Activated T-helper 17 cell treated with anti-CD3 and anti-CD28 coated beads, Interleukin-2, amount 50 U/mL, for 72 hours (primary cell): Measurements from ENCODE around the gene TAF11. TPM values are rescaled to one million over a fixed set of nuclear protein-coding genes. Genes with fewer than 3 reads are reported as not detected.
A peak's percentile ranks its signal among the peaks of the same experiment; 100 is the strongest.
"Not testable (repeated sequence)": the region's sequence is repeated elsewhere in the genome, so short reads cannot be mapped to it uniquely, and the experiment has no call there.

Experiments used
- ATAC-seq: fragments of 150-1000 bp; cut with Tn5 transposase; replicated peaks from 2 replicates; pipeline ENCODE4 v1.10.0; 2021; ENCODE audit warnings: mild to moderate bottlenecking, moderate library complexity
- H3K27ac Mint-ChIP-seq: one replicate; pipeline ENCODE4 v1.8.0; 2022; ENCODE audit warnings: mixed read lengths
- H3K27me3 Mint-ChIP-seq: one replicate; pipeline ENCODE4 v1.8.0; 2022; ENCODE audit warnings: mixed read lengths
- H3K36me3 Mint-ChIP-seq: one replicate; pipeline ENCODE4 v1.8.0; 2022; ENCODE audit warnings: low read depth, mild to moderate bottlenecking, mixed read lengths
- H3K4me1 Mint-ChIP-seq: one replicate; pipeline ENCODE4 v1.8.0; 2022; ENCODE audit warnings: mixed read lengths
- H3K4me3 Mint-ChIP-seq: one replicate; pipeline ENCODE4 v1.8.0; 2022; ENCODE audit warnings: mild to moderate bottlenecking, mixed read lengths
- H3K9me3 Mint-ChIP-seq: one replicate; pipeline ENCODE4 v1.8.0; 2022; ENCODE audit warnings: mixed read lengths
- total RNA-seq, 2 donors: library from RNA; stranded (reverse); gene quantifications; one replicate each; pipeline ENCODE4 v1.2.3, GENCODE V29; 2022

Gene TAF11
- total RNA-seq, 2 donors from 2014 or later: 28.7 to 30.0 TPM

GRCh38 chr6:34914358-34914757, 26.5 kb upstream of the TAF11 start:
- Mint-ChIP-seq H3K27me3 (peaks cover 6% of the 10 kb centered on the region), H3K36me3 (no peaks in the 10 kb centered on the region), H3K4me1 (peaks cover 20% of the 10 kb centered on the region), H3K27ac (no peak overlapping the region), H3K4me3 (no peak overlapping the region), H3K9me3 (no peaks in the 10 kb centered on the region)
- ATAC-seq: no peak

GRCh38 chr6:34912715-34913464, 25.0 kb upstream of the TAF11 start:
- peak overlapping the region; percentile 47 for H3K4me3 Mint-ChIP-seq
- peaks cover 6% of the 10 kb centered on the region for H3K27me3 Mint-ChIP-seq
- peaks cover 20% of the 10 kb centered on the region for H3K4me1 Mint-ChIP-seq
- ATAC-seq: peak; percentile 99
- no peaks in the 10 kb centered on the region for H3K36me3 Mint-ChIP-seq
- peak overlapping the region; percentile 53 for H3K27ac Mint-ChIP-seq
- no peaks in the 10 kb centered on the region for H3K9me3 Mint-ChIP-seq

- no peak overlapping the region for H3K4me3 Mint-ChIP-seq
- H3K4me1 Mint-ChIP-seq: peaks cover 20% of the 10 kb centered on the region
- no peaks in the 10 kb centered on the region for H3K9me3 Mint-ChIP-seq
- ATAC-seq: no peak
- peaks cover 6% of the 10 kb centered on the region for H3K27me3 Mint-ChIP-seq
- H3K27ac Mint-ChIP-seq: no peak overlapping the region
- H3K36me3 Mint-ChIP-seq: no peaks in the 10 kb centered on the region
These were observed 24.0 kb upstream of the TAF11 start for GRCh38 chr6:34911822-34912221.

GRCh38 chr6:34909320-34909883, 21.6 kb upstream of the TAF11 start:
- H3K9me3 Mint-ChIP-seq: no peaks in the 10 kb centered on the region
- peaks cover 6% of the 10 kb centered on the region for H3K27me3 Mint-ChIP-seq
- no peak overlapping the region for H3K4me3 Mint-ChIP-seq
- peaks cover 8% of the 10 kb centered on the region for H3K36me3 Mint-ChIP-seq
- no peak for ATAC-seq
- no peak overlapping the region for H3K27ac Mint-ChIP-seq
- peaks cover 20% of the 10 kb centered on the region for H3K4me1 Mint-ChIP-seq

- peaks cover 20% of the 10 kb centered on the region for H3K4me1 Mint-ChIP-seq
- no peak overlapping the region for H3K27ac Mint-ChIP-seq
- no peaks in the 10 kb centered on the region for H3K9me3 Mint-ChIP-seq
- peaks cover 6% of the 10 kb centered on the region for H3K27me3 Mint-ChIP-seq
- no peak overlapping the region for H3K4me3 Mint-ChIP-seq
- H3K36me3 Mint-ChIP-seq: peaks cover 8% of the 10 kb centered on the region
- ATAC-seq: no peak
These were observed 20.4 kb upstream of the TAF11 start for GRCh38 chr6:34908194-34908593.

GRCh38 chr6:34906826-34907225, 19.0 kb upstream of the TAF11 start:
- Mint-ChIP-seq H3K4me1 (peaks cover 11% of the 10 kb centered on the region), H3K36me3 (peaks cover 8% of the 10 kb centered on the region), H3K27ac (no peak overlapping the region), H3K9me3 (no peaks in the 10 kb centered on the region), H3K27me3 (peaks cover 6% of the 10 kb centered on the region), H3K4me3 (no peak overlapping the region)
- ATAC-seq: no peak

GRCh38 chr6:34904990-34905613, 17.3 kb upstream of the TAF11 start:
- H3K27me3 Mint-ChIP-seq: peaks cover 6% of the 10 kb centered on the region
- no peak for ATAC-seq
- no peak overlapping the region for H3K4me3 Mint-ChIP-seq
- peaks cover 6% of the 10 kb centered on the region for H3K4me1 Mint-ChIP-seq
- no peak overlapping the region for H3K27ac Mint-ChIP-seq
- H3K9me3 Mint-ChIP-seq: no peaks in the 10 kb centered on the region
- peaks cover 8% of the 10 kb centered on the region for H3K36me3 Mint-ChIP-seq

- Mint-ChIP-seq H3K4me1 (no peaks in the 10 kb centered on the region), H3K36me3 (peaks cover 8% of the 10 kb centered on the region), H3K9me3 (no peaks in the 10 kb centered on the region), H3K27me3 (no peaks in the 10 kb centered on the region), H3K4me3 (no peak overlapping the region), H3K27ac (no peak overlapping the region)
- no peak for ATAC-seq
These were observed 14.1 kb upstream of the TAF11 start for GRCh38 chr6:34901930-34902329.

- no peaks in the 10 kb centered on the region for H3K4me1 Mint-ChIP-seq
- peaks cover 8% of the 10 kb centered on the region for H3K36me3 Mint-ChIP-seq
- no peak overlapping the region for H3K4me3 Mint-ChIP-seq
- no peaks in the 10 kb centered on the region for H3K9me3 Mint-ChIP-seq
- no peaks in the 10 kb centered on the region for H3K27me3 Mint-ChIP-seq
- no peak for ATAC-seq
- H3K27ac Mint-ChIP-seq: no peak overlapping the region
These were observed 12.6 kb upstream of the TAF11 start for GRCh38 chr6:34900321-34901031.

GRCh38 chr6:34899748-34900147, 11.9 kb upstream of the TAF11 start:
- not testable (repeated sequence) for H3K4me1 Mint-ChIP-seq, H3K36me3 Mint-ChIP-seq, H3K9me3 Mint-ChIP-seq

GRCh38 chr6:34897716-34898115, 9.9 kb upstream of the TAF11 start:
- Mint-ChIP-seq H3K4me3 (no peak overlapping the region), H3K27ac (no peak overlapping the region), H3K36me3 (no peaks in the 10 kb centered on the region), H3K4me1 (no peaks in the 10 kb centered on the region), H3K27me3 (no peaks in the 10 kb centered on the region), H3K9me3 (no peaks in the 10 kb centered on the region)
- no peak for ATAC-seq

More at GRCh38 chr6:34899748-34900147, 11.9 kb upstream of the TAF11 start:
- H3K27me3 Mint-ChIP-seq, ATAC-seq, H3K27ac Mint-ChIP-seq, H3K4me3 Mint-ChIP-seq: not testable (repeated sequence)

- no peaks in the 10 kb centered on the region for H3K27me3 Mint-ChIP-seq
These were observed 9.3 kb upstream of the TAF11 start for GRCh38 chr6:34897130-34897529.

GRCh38 chr6:34894693-34895092, 6.9 kb upstream of the TAF11 start:
- Mint-ChIP-seq H3K27ac (no peak overlapping the region), H3K4me3 (no peak overlapping the region), H3K9me3 (no peaks in the 10 kb centered on the region), H3K27me3 (no peaks in the 10 kb centered on the region), H3K36me3 (no peaks in the 10 kb centered on the region), H3K4me1 (peaks cover 4% of the 10 kb centered on the region)
- no peak for ATAC-seq

More at GRCh38 chr6:34897130-34897529, 9.3 kb upstream of the TAF11 start:
- no peak for ATAC-seq
- Mint-ChIP-seq H3K36me3 (no peaks in the 10 kb centered on the region), H3K27ac (no peak overlapping the region), H3K4me1 (no peaks in the 10 kb centered on the region), H3K4me3 (no peak overlapping the region), H3K9me3 (no peaks in the 10 kb centered on the region)

GRCh38 chr6:34891296-34891695, 3.5 kb upstream of the TAF11 start:
- Mint-ChIP-seq H3K4me1 (peaks cover 9% of the 10 kb centered on the region), H3K27me3 (no peaks in the 10 kb centered on the region), H3K9me3 (no peaks in the 10 kb centered on the region), H3K36me3 (peaks cover 9% of the 10 kb centered on the region), H3K4me3 (peak overlapping the region; percentile 100), H3K27ac (no peak overlapping the region)
- ATAC-seq: no peak
